GM19395 (cell line): ENCODE results near the gene VGF.

Experiments
- ATAC-seq: cut with Tn5 transposase; IDR thresholded peaks from one replicate; pipeline ENCODE4 v1.9.1; 2021; ENCODE audit warnings: mild to moderate bottlenecking, moderate library complexity; ENCODE audit not compliant: unreplicated experiment

The VGF gene

GRCh38 chr7:101186194-101186593 lies 20.8 kb upstream of the VGF start:
- ATAC-seq = no peak

GRCh38 chr7:101185258-101185839 lies 20.0 kb upstream of the VGF start:
- ATAC-seq = no peak

- ATAC-seq = no peak
Measured at GRCh38 chr7:101180130-101180755, 14.9 kb upstream of the VGF start, which contains the start of gene NAT16. NAT16 (minus strand) TSS chr7:101180293; CDS start chr7:101174807, 5,486 bp downstream.

GRCh38 chr7:101179713-101180112 lies 14.3 kb upstream of the VGF start:
- no peak for ATAC-seq

- no peak for ATAC-seq
Measured at GRCh38 chr7:101179117-101179516, 13.7 kb upstream of the VGF start.

GRCh38 chr7:101177644-101178043 lies 12.3 kb upstream of the VGF start:
- no peak for ATAC-seq

GRCh38 chr7:101175664-101176063 lies 10.3 kb upstream of the VGF start:
- no peak for ATAC-seq

- ATAC-seq = no peak
Measured at GRCh38 chr7:101174322-101174854, 9.0 kb upstream of the VGF start.

- no peak for ATAC-seq
Measured at GRCh38 chr7:101173752-101174244, 8.4 kb upstream of the VGF start.

- no peak for ATAC-seq
Measured at GRCh38 chr7:101172854-101173751, 7.7 kb upstream of the VGF start.

GRCh38 chr7:101172005-101172853 lies 6.9 kb upstream of the VGF start:
- ATAC-seq = no peak

- ATAC-seq = no peak
Measured at GRCh38 chr7:101171442-101171837, 6.1 kb upstream of the VGF start.

GRCh38 chr7:101170617-101171441 lies 5.5 kb upstream of the VGF start:
- ATAC-seq = no peak

GRCh38 chr7:101169838-101170551 lies 4.6 kb upstream of the VGF start:
- ATAC-seq = no peak

- ATAC-seq = no peak
Measured at GRCh38 chr7:101169110-101169837, 3.9 kb upstream of the VGF start.

GRCh38 chr7:101168412-101169049 lies 3.2 kb upstream of the VGF start:
- ATAC-seq = no peak

GRCh38 chr7:101167645-101168411 lies 2.5 kb upstream of the VGF start:
- no peak for ATAC-seq
